ENCODE results near the gene PAPOLB.

DNA sequence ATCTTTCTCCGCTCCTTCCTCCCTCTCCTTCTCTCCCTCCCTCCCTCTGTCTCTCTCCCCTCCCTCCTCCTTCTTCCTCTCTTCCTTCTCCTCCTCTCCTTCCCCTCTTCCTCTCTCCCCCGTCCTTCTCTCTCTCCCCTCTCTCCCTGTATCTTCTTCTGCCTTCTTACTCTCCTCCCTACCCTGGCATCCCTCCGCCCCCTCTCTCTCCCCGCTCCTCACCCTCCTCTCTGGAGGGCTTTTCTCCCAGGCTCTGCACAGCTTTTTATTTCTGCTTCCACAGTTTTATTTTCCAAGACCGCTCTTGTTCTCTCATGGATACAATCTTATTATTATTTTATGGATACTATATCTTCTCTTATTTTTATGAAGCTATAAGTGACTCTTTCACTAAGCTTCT, 53.8 kb downstream of the PAPOLB start:
- no peak for TF ChIP-seq POLR2A (IDR thresholded peaks at IDR 0.05)
- TF ChIP-seq, protein P1, sequence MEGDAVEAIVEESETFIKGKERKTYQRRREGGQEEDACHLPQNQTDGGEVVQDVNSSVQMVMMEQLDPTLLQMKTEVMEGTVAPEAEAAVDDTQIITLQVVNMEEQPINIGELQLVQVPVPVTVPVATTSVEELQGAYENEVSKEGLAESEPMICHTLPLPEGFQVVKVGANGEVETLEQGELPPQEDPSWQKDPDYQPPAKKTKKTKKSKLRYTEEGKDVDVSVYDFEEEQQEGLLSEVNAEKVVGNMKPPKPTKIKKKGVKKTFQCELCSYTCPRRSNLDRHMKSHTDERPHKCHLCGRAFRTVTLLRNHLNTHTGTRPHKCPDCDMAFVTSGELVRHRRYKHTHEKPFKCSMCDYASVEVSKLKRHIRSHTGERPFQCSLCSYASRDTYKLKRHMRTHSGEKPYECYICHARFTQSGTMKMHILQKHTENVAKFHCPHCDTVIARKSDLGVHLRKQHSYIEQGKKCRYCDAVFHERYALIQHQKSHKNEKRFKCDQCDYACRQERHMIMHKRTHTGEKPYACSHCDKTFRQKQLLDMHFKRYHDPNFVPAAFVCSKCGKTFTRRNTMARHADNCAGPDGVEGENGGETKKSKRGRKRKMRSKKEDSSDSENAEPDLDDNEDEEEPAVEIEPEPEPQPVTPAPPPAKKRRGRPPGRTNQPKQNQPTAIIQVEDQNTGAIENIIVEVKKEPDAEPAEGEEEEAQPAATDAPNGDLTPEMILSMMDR (IDR thresholded peaks at IDR 0.05): no peak

All from esophagus squamous epithelium (tissue), 4 donors.